Esophagus muscularis mucosa (tissue), 4 donors: Measurements from ENCODE around the gene MOGAT2.

Source experiments
- CTCF ChIP-seq, 3 experiments: fragments of 200-600 bp in 2 of 3; fragments of 450-650 bp in 1 of 3; sonication (generic) in 2 of 3; IDR thresholded peaks; one replicate each; pipeline ENCODE4 v1.5.1; 2017 to 2019; ENCODE audit warnings: antibody characterized with exemption in 3 of 3, mild to moderate bottlenecking in 2 of 3, moderate library complexity in 1 of 3
- EP300 ChIP-seq: sonication (generic); formaldehyde crosslinking; IDR thresholded peaks from one replicate; pipeline ENCODE4 v1.6.1; 2017; ENCODE audit warnings: antibody characterized with exemption
- POLR2A ChIP-seq: fragments of 450-650 bp; IDR thresholded peaks from one replicate; pipeline ENCODE4 v1.6.1; 2017; ENCODE audit warnings: antibody characterized with exemption, moderate library complexity, mild to moderate bottlenecking, low read depth
- POLR2AphosphoS5 ChIP-seq, 2 donors: sonication (generic); formaldehyde crosslinking; IDR thresholded peaks; one replicate each; pipeline ENCODE4 v1.6.1; 2017; ENCODE audit warnings: antibody characterized with exemption in 2 of 2

GRCh38 chr11:75766443-75767227 lies 49.0 kb downstream of the MOGAT2 start:
- TF ChIP-seq CTCF (IDR thresholded peaks at IDR 0.05), result no peak
- no peak for TF ChIP-seq POLR2A
- TF ChIP-seq POLR2AphosphoS5 (IDR thresholded peaks at IDR 0.05), result no peak
- no peak for TF ChIP-seq EP300
